KG1 (cell line): ENCODE results near the gene MGLL.

ENCODE experiments used
- DNase-seq: peaks from one replicate; lab custom pipeline; 2025; lab: John Stamatoyannopoulos, UW

The MGLL gene

DNA sequence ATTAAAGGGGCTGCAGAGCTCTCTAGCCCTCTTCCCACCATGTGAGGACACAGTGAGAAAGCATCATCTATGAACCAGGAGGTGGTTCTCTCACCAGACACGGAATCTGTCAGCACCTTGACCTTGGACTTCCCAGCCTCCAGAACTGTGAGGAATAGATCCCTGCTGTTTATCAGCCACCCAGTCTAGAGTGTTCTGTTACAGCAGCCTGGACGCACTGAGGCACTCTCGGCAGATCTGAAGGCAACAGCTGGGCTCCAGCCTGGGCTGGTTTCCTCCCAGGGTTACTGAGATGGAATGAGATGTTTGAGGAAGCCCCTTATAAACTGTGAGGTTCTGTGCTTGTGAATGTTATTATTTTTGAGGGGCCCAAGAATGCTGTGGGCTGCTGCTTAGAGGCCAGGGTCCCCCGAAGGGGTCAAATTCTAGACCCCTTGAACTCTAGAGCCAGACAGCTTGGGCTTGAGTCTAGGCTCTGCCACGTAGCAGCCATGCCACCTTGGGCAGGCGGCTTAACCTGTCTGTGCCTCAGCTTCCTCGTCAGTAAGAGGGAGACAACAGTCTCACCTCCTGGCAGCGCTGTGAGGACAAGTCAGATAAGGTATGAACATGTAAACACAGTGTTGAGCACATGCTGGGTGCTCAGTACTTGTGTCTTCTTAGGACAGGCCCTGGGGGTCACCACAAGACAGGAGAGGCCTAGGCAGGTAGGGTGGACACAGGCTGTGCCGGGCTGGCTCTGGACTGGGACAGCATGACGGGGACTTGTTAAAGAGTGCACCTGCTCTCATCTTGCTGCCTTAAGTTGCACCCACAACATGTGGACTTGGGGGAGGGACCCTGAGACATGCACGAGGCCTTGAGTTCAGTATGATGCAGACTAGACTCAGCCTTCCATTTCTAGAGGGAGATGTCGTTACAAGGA, 49.2 kb downstream of the MGLL start:
- no peak for DNase-seq

DNA sequence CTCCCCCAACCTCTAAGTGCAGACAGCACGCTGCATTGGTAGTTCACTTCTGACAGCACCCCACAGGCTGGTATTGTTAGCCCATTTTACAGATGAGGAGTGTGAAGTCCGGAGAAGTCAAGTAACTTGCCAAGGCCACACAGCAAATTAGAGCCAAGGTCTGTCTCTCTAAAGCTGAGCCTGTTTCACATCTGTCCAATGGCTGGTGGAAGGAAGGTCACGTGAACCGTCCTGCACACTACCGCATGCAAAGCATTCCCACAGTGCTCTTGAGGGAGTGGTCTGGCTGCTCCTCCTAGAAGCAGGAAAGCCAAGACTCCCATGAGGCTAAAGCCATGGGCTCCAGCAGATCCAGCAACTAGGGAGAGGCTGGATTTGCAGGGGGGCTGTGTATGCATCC, 50.0 kb downstream of the MGLL start:
- no peak for DNase-seq

DNA sequence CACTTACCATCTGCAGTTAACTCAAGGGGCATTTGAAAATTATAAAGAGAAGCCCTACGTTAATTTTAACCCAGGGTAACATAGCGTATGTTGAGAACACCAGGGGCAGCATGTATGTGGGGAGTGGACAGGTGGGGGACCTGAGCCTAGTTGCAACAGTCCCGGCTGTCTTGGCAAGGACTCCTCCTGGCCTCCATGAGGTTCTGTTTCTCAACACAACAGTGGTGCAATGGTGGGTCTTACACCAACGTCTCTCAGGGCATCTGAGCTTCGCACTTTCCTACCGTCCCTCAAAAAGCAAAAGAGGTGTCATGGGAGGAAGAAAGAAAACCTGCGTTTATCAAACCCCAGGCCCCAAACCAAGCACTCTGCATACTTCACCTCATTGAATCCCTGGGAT, 50.6 kb downstream of the MGLL start:
- no peak for DNase-seq

DNA sequence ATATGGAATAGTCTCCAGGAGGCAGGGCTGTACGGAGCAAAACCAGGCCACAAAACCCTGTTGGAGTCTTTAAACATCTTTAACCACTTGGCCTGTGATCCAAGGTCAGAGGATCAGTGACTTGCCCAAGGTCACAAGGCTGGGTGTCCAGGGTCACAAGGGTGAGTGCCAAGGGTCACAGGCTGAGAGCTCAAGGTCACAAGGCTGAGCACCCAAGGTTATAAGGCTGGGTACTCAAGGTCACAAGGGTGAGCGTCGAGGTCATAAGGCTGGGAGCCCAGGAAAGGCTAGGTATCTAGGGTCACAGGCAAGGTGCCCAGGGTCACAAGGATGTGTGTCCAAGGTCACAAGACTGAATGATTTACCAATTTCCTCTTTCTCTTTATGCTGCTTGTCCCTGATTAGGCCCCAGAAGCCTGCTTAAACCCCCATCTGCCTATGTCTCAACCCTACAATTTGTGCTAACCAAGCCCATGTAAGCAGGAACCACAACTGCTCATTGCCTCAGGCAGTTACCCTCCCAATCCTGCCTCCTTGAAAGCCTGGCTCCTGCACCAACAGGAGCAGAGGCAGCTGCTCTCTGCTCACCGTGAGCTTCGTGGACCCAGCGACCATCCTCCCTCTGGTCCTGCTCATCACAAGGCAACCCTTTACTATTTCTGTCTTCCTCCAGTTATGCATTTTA, 51.5 kb downstream of the MGLL start:
- DNase-seq: peak; percentile 17

DNA sequence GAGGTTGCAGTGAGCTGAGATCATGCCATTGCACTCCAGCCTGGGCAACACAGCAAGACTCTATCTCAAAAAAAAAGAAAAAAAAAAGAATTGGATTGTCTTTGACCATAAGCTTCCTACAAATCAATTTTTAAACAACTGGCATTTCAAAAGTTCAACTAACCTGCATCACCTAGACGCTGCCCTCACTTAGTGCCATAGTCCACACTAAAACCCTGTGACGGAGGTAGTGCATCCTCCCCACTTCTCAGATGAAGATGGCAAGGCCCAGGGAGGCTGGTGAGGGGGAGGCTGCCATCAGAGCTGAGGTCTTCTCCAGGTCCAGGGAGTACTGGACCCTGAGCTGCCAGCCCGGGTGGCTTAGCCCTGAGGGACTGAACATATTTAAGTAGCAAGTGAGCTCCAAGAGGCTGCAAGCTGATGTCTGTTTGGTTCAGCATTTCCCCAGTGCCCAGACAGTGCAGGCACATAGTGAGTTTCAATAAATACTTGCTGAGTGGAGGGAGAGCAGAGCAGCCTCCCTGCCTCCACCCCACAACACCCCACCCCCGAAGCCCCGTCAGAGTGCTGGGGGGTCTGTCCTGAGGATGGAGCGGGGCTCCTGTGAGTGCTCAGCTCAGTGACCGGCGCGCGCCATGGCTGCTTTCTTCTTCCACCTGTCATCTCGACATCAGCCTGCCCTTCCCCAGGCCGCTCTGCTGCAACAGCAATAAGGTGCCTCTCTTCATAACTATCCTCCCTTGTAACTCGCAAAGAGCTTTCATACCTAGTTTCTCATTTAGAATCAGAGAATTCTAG, 52.8 kb downstream of the MGLL start:
- DNase-seq: no peak

DNA sequence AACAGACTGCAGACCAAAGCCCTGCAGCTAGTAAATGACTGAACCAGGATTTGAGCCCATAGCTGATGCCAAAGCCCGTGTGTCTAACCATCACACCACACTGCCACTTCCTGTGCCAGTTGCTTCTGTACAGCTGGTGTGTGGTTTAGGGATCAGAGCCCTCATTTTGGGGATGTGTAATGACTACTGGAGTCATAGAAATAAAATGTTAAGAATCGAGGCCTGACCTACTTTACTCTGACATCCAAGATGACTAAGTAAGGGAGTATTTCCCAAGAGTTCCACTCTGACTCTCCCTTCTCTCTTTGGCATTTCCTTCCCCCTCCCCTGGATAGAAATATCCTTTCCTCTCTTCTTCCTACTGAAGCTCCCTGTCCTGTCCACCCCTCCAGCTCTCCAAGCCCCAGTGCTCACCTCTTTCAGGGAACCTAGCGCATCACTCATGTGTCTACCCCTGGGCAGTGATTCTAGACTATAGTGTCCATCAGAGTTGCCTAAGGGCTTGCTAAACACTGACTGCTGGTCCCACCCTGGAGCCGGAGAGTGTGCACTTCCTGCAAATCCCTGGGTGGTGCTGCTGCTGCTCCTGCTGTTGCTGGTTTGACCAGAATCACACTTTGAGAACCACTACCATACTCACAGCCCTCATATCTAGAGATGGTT, 53.8 kb downstream of the MGLL start:
- no peak for DNase-seq

DNA sequence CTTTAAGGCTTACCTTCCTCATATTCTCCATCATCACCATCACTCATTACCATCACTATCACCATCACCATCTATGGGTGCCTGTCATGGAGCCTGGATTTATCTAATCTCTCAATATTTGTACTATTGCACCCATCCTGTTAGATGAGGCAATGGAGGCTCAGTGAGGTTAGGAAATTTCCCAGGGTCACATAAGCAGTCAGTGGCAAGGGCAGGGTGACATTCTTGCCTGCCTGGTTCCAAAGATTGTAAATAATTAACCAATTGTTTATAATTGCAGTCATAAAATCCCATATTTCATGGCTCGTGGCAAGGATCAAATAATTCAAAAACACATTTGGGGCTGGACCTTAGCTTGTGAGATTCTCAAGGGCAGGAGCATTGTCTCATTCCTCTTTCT, 55.2 kb downstream of the MGLL start:
- no peak for DNase-seq

DNA sequence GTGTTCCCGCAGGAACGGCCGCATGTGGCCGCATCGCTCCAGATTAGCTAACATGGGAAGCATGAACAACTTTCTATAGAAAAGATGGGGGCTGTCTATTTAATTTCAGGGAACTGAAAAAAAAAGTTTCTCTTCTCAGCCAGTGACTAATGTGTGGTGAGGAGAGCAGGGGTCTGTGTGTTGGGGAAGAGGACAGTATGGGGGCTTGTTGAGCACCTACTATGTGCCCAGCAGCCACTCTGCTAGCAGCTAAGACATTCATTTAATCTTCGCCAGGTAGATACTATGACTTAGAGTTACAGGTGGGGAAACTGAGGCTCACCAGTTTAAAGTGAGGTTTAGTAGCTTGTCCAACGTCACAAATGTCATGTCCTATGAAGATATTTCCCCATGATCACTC, 56.6 kb downstream of the MGLL start:
- DNase-seq: no peak

DNA sequence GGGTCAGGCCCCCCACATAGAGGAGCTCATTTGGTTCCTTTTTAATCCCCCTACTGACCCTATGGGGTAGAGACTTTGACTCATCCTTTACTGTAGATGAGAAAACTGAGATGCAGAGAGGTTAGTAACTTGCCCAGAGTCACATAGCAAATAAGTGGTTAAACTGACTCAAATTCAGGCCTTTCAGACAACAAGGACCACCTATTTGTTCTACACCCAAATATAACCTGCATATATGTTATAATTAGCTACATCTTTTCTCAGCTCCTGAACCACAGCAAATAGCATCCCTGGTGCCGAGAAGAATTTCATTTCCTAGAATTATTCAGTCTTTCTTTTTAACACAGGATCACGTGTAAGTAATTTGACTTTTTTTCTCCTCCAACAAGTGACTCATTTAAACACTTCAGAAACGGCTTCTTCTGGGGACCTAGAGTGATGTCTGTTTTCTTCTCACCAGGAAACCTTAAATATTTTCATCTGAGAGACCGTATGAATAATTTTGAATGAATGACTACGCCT, 57.4 kb downstream of the MGLL start:
- no peak for DNase-seq

DNA sequence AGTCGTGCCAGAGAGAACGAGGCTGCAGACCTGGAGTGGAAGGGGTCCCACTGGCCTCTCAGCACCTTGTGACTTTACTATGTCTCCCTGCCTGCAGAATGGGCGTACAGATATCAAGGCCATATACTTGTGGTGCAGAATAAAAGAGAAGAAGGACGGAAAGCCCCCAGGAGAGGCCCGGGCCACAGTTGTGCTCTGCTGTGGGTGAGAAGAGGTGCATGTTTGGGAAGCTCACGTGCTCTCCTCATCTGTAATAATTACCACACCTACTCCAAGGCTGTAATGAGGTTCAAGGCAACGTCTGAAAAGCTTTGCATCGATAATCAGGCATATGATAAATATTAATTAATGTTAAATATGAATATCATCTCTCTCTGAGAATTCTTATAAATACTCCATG, 58.0 kb downstream of the MGLL start:
- no peak for DNase-seq

DNA sequence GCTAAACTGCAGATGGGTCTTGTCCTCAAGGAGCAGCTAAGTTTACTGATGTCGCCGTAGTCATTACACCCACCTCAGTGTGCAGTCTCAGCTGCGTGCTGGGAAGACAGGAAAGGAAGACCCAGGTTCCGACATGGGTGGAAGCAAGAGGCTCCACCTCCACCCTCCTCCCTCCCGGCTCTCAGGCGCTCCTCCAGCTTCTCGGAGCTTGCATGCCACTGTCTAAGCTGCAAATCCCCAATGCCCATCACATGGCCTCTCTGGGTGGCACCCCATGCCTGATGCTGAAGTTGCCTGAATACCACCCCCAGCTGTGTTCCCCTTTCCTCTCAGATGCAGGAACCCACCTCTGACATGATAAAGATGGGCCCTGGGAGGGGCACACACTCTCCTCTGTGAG, 58.5 kb downstream of the MGLL start:
- no peak for DNase-seq

DNA sequence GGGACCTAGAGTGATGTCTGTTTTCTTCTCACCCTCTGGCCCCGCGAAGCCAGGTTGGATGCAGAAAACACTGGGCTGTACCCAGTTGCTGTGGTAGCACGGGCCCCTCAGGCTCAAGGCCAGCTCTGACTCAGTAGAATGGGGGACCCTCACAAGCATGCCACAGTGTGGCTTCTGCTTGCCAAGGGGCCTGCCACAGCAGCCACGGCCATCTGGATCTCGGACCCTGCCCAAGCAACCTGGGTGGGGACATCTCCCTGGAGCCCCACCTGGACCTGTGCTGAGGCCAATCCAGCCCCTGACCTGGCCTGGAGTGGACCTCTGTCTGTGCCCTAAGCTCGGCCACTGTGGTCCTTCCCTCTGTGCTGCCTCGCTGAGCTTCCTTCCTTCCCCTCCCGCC, 59.0 kb downstream of the MGLL start:
- no peak for DNase-seq

DNA sequence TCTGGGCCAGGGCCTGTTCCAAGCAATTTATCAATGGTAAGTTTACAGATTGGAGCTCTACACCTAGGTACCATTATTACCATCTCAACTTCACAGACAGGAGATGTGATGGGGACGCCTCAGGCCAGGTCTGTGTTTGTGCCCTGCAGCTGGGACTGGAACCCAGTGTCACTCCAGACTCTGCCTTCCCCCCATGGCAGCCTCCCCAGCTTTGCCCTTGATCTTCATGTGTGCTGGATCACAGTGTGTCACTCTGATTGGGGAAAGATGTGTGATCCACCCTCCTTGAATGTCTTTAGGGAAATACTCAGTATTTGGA, 59.6 kb downstream of the MGLL start:
- no peak for DNase-seq

DNA sequence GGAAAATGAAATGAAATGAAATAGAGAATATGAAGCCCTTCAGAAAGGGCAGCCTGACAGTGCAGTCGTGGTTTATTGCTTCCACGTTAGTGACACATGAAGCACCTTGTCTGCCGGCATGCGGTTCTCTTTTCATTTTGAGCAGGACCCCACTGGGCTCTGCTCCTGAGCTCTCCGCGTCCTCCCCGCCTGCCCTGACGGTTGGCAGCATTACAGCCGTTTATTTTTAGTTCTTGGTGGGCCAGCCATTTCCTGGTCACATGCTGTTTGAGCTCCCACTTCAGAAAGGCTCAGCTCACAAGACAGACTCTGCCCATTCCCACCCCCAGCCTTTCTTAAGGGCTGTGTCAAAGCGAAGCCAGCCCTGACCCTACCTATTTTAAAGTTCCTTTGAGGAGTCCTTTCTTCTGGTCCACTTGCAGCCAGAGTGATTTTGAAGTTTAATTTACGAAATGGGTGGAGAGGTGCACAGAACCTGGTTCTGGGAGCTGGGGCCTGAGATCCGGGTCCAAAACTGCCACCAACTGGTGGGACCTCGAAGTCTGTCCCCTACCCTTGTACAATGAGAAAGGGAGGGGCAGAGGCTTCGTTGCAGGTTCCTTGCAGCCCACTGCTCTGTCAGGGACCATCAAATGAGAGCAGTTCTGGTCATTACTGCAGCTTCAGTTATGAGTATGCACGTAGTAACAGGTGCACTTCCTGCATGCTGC, 60.1 kb downstream of the MGLL start:
- DNase-seq: peak; percentile 55

DNA sequence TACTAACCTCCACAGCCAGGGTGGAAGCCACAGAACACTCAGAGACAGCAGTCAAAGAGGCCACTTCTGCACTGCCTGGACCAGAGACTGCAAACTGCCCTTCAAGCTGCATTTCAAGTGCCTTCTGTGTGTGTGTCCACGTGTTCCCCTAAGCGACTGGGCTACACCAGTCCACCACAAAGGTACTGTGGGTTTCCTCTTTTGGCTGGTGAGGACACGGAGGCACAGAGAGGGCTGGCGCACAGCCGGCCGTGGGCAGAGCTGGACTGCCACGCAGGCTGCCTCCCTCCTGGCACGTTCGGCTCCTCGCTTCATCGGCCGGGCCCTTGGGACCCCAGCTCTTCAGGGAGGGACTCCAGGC, 60.9 kb downstream of the MGLL start:
- peak; percentile 38 for DNase-seq

DNA sequence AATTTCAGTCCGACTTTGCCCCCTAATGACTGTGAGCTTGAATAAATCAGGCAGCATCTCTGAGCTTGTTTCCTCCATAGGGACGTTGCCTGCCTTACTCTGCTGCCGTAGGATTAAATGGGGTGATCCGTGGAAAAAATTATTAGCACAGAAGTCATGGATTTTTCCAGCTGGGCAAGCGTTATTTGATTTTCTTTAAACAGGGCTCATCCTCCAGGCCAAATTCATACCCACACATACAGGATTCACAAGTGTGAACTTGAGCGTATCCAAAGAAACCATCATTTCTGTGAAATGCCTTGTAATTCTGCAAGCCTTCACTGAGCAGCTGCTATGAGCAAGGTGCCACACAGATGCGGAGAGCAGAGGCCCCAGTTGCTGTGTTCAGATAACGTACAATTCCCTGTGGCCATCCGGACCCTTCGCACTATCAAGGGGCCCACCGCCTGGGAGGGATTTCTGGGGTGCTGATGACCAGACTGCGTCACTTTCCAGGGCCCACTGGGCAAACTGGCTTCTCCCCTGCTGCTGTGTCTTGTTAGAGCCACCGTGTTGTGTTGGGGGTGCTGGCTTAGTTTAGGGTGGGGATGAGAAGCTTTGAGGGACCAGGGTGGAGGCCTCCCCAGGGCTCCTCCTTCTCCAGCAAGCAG, 61.4 kb downstream of the MGLL start:
- no peak for DNase-seq

DNA sequence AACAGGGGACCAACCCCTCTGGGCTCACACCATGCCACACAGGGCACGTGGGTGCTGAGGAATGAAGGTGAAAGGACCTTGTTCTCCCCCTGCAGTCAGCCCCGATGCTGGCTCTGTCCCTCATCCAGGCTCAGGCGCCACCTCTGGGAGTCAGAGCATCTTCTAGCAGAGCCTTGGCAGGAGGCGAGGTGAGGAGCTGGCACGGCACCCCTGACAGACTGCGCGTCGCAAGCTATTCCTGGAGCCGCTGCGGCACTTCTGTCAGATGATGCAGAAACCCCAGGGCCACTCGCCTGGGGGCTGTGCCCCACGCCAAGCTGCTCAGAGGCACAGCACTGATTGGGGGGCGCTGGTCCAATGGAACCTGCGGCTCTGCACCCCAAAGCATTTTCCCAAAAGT, 62.0 kb downstream of the MGLL start:
- no peak for DNase-seq

DNA sequence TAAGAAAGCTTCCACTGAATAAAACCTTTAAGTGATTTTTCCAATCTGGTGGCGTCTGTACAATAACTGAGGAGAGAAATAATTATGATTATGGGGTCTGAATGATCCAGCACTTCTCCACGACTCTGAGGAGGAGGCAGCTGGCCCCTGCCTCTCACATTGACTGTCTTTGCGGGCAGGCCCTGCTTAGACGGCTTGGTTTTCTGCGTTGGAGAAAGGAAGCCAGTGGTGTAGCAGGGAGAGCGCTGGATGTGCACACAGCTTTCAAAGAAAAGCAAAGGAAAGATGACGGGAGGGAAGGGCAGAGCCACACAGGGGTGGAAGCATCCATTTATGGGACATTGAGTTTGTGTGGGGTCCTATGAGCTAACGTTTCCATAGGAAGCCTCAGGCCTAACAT, 62.5 kb downstream of the MGLL start:
- no peak for DNase-seq

DNA sequence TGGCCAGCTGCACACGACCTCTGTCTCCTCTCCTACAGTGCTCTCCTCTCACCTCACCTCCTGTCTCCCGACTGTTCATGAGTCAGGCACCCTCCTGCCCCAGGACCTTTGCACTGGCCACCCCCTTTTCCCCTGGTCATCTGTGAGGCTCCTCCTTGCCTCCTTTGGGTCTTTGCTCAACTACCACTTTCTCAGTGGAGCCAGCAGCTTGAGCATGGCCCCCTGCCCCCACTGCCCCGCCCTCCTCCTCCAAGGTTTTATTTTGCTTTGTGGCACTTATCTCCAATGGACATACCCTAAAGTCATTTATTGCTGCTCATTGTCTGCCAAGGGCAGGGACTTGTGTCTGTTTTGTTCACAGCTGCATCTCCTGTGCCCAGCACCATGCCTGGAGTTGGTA, 64.3 kb downstream of the MGLL start:
- DNase-seq: no peak

DNA sequence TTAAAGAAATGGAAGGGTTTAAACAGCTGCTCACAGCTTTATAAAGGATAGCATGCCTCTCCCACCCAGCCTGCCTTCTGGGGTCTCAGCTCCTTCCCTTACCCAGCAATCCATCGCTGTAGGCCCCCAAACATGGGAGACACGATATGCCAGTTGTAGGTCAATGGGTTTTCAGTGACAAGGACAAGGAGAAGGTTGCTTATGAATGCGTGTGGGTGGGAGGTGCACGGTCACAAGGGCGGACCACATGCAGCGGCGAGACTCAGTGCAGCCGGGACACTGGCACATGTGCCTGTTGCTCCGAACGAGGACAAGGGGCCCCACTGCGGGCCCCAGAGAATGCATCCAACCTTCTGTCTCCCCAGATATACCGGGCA, 67.0 kb downstream of the MGLL start:
- DNase-seq: no peak
